EH (cell line): ENCODE data around the gene KRR1.

Experiments
- DNase-seq: peaks from one replicate; pipeline ENCODE4 v3.0.0-alpha.2; 2015; ENCODE audit warnings: low read depth

The KRR1 gene

DNA sequence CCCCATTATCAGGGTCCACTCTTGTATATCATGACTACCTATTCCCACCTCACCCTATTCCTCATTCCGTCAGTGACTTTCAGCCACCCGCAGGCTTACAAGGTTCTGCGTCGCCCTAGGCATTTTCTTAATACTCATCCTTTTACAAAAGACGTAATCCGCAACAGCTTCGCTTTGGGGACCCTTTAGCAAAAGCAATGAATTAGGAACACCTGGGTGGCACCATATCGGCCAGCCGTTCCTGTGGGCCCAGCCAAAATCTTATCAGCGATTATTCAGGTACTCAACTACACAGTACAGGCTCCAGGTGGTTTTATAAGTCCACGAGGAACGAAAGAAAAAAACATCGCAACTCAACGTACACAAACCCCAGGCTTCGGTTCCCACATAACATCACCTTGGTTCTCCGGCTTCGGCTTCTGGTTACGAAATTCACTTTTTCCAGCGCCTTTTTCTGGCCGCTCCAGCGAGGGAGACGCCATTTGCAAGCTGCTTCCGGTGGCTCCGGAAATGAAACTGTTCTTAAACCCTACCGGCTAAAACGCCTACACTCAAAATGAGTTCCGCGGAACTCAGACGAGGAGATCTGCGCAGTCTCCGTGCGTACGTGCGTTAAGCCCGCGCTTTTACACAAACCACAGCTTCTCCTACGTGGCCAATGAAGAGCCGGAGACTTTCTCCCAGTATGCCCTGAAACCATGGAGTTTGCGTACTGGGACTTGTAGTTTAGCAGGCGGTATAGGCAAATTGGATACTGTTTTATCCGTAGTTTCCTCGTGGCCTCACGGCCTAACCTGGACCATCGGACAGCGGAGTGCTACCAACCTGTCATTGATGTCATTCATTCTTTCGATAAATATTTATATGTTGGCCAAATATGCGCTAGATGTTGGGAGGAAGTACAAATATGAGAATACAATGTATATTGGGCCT, at the start of gene KRR1:
Gene KRR1, minus strand, starts transcription at position 494 of the 933 bp plus-strand sequence. Its CDS starts 12 bp downstream, at position 482.
- DNase-seq: peak; percentile 99

GRCh38 chr12:75560167-75560566, 48.8 kb upstream of the KRR1 start:
- peak; percentile 52 for DNase-seq

- no peak for DNase-seq
Observed at GRCh38 chr12:75558287-75558686, 46.9 kb upstream of the KRR1 start.

DNA sequence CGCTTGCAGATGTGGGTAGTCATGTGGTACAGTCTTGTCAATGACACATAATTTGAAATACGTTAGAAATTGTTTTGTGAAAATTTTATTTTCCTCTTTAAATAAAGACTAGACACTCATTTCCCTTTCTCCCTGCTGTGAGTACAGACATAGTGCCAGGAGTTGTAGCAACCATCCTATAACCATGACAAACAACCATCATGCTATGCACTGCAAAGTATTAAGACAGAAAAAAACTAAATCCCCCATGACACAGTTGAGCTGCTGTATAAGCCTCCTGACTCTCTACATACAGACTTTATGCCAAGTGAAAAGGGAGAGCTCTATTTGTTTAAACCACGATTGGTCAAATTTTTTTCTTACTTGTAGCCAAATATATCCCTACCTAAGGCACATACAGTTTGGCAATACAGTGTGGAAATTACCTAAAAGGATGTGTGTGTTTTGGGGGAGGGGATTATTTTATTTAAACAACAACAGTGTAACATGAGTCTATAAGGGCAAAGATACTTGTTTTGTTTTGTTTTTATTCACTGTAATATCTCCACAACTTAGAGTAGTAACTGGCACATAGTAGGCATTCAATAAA, 45.0 kb upstream of the KRR1 start:
- peak; percentile 5 for DNase-seq

DNA sequence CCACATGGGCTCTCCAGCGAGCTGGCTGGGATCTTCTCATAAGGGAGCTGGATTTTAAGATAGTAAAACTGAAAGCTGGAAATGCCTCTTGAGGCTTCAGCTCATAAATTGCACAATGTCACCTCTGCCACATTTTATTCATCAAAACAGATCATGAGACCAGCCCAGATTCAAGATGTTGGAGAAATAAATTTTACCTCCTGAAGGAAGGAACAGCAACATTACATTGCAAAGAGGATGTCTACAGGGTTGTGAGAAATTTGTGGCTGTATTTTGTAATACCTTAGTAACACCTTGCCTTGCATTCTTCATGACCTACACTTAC, 43.1 kb upstream of the KRR1 start:
- peak; percentile 22 for DNase-seq

GRCh38 chr12:75553836-75554555, 42.6 kb upstream of the KRR1 start:
- DNase-seq: peak; percentile 65

- DNase-seq: peak; percentile 43
Observed at GRCh38 chr12:75553398-75553797, 42.0 kb upstream of the KRR1 start.

- no peak for DNase-seq
Observed at GRCh38 chr12:75551477-75551876, 40.1 kb upstream of the KRR1 start.

GRCh38 chr12:75550401-75551240, 39.2 kb upstream of the KRR1 start:
- DNase-seq: peak; percentile 31

DNA sequence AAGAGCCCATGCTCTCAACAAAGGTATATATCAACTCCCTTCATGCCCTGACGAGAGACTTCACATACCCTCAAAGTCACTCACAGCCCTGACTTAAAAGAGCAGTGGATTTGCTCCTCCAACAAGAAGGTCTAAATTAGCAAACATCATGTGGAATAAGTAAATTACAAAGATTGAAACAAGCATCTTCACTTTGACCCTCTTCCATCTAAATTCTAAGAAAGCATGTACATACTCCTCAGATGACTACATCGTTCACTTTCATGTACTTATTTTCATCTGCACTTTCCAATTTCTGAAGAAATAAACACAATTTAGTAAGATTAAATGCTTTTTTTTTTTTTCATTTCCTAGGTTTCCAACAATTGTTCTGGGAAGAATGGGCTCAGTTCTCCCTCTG, 38.6 kb upstream of the KRR1 start:
- no peak for DNase-seq

GRCh38 chr12:75548879-75549278, 37.5 kb upstream of the KRR1 start:
- no peak for DNase-seq

DNA sequence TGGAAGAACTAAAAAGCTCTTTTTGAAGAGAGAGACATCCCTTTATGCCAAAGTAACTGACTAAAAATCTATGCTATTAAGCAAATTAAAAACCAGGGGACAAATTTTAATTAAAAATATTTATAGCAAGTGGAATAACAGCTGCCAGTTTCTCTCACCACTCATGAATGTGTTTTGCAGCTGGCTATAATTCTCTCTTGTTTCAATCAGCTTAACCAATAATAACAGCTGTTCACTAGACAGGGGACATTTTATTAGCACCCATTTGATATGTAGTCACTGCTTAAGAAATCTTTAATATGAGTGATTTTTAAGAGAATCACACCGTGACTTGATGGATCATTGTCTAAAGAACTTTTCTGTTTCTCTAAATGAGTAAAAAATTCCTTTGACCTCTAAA, 34.2 kb upstream of the KRR1 start:
- DNase-seq: no peak

GRCh38 chr12:75543529-75543928, 32.1 kb upstream of the KRR1 start:
- no peak for DNase-seq

GRCh38 chr12:75542942-75543341, 31.5 kb upstream of the KRR1 start:
- no peak for DNase-seq

GRCh38 chr12:75539889-75540288, 28.5 kb upstream of the KRR1 start:
- DNase-seq: no peak

DNA sequence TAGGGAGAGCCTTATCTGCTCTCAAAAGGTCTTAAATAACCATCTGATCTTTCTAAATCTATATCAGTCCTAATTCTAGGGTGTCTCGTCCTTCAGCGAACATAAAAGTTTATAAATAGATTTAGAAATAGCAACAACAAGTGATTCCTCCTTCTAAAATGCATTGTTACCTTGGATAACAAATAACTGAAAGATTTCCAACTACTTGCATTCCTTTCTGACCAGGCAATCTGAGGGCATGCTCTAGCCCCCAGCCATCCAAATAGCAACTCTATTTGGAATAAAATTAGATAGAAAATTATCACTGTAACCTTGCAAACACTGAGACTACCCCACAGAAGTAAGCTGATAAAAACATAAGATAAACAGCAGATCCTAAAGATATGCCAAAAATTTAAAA, 21.8 kb upstream of the KRR1 start:
- no peak for DNase-seq

- DNase-seq: no peak
Observed at GRCh38 chr12:75529826-75530225, 18.4 kb upstream of the KRR1 start.

GRCh38 chr12:75529316-75529715, 17.9 kb upstream of the KRR1 start:
- DNase-seq: no peak

DNA sequence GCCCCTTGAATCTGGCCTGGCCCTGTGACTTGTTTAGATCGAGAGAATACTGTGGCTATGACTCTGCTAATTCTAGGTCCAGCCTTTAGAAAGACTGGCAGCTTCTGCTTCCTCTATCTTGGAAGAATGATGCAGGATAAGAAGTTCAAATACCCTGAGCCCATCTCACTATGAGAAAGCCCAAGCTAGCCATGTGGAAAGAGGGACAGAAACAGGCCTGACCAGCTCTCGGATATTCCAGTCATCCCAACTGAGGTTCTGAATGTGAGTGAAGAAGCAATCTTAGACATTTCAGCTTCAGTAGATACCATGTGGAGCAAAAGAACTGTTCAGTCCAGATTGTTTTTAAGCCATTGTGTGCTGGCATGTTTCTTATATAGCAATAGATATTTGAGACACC, 17.3 kb upstream of the KRR1 start:
- DNase-seq: no peak

DNA sequence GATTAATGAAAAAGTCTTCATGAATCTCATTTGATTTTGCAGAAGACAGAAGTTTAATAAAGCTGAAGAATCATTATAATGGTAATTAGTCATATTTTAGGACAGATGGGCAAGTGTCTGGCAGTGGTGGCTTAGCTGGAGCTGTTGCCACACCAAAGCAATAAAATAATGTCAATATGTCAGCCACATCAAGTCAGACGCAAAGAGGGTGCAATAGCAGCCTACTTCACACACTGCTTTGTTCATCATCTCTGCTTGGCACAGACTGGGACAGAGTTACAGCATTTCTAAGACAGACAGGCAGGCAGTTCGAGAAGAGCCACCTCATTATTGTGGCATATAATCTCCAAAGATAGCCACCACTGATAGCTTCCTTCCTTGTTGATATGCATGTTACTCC, 16.9 kb upstream of the KRR1 start:
- no peak for DNase-seq

GRCh38 chr12:75526655-75527511, 15.5 kb upstream of the KRR1 start:
- DNase-seq: peak; percentile 68
